GM21786 (cell line): ENCODE results near the gene HIRA.

ENCODE experiments used
- ATAC-seq: cut with Tn5 transposase; IDR thresholded peaks from one replicate; pipeline ENCODE4 v1.9.1; 2021; ENCODE audit not compliant: unreplicated experiment

HIRA gene

DNA sequence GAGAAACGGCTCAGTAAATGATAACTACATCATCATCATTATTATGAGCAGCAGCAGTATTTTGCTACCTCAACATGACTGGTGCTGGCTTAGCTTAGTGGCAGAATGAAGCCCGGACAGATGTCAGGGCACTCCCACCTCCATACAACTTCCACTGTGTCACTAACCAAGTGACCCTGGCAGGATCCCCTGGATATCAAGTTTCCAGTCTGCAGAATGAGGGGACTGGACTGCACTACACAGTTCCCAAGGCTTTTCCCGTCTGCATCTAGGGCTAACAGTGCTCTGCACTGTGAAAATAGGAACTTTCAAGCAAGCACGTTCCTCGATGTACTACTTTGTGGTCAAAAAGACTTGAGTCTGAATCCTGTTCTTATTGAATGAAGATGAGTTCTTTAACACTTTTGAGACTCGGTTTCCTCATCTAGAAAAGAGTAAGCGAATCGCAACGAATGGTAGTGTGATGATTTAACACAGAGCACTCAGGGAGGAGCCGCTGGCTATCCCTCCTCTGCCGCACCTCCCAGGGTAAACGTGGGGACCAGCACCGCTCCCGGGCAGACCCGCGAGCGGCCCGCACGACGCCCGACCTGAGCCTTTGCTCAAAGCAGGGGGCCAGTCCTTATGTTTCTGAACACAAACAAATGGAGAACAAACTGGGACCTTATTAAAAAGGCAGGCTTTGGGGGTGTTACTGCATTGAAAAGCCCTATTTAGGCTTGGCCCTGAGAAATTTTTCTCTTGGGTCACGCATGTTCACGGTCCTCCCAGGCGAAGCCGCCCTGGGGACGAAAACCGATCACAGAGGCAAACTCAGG lies 140.9 kb downstream of the HIRA start:
- no peak for ATAC-seq

DNA sequence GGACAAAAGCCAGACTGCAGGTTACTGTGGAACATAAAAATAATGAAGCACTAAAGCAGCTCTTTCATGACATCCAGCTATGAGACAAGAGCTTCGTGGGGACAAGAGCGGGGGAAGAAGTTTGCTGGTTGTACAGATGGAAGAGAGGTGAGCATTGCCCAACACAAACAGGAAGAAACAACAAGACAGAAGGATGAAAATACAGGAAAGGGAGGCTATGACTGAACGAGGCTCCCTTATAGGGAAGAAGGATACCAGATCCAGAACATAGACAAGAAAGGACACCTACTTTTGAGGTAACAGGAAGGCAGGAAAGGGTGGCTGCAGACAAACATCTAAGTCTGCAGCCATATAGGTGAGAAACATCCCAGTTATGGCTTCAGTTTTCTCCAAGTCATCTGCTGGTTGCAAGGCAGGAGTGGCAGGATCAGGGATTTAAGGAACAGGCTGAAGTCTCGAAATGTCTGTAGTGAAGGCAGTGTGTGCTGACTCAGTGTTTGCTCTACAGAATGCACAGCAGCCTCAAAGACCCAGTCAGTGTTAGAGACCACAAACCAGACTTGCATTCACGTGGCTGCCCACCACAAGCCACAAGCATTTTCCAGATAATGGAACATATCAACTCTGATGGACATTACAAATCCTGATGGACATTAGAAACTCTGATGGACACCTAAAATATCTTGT lies 141.9 kb downstream of the HIRA start:
- ATAC-seq: no peak

DNA sequence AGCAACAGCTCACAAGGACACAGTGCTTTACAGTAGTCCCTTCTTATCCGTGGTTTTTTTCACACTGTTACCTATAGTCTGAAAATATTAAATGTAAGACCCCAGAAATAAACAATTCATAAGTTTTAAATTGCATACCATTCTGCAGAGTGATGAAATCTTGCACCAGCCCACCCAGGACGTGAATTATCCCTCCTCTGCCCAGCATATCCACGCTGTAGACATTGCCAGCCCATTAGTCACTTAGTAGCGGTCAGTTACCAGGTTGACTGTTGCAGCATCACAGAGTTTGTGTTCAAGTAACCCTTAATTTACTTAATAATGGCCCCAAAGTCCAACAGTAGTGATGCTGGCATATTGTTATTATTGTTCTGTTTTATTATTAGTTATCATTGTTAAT lies 143.6 kb downstream of the HIRA start:
- ATAC-seq: no peak

DNA sequence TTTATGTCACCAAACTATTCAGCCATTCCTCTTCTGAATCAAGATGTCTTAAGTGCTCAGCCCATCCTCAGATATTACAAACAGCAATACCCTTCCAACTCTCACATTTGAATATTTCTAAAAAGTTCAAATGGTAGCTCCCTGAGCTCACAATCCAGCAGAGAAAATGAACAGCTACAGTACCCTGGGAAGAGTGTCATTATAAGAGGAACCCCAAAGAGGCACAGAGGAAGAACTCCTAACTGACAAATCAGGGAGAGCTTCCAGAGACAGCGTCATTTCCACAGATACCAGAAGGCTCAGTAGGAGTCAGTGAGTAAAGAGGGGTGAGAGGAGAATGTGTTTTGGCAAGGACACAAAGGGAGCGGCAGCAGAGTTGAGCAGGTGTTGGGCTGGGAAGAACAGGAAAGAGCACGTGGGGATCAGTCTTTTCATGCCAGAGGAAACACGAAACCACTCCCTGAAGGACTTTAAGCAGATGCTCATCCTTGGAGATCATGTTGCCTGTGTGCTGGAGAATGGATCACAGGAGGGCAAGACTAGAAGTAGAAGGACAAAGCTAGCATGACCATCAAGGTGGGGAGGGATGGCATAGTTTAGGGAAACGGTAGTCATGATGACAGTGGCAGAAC lies 144.3 kb downstream of the HIRA start:
- ATAC-seq: no peak

DNA sequence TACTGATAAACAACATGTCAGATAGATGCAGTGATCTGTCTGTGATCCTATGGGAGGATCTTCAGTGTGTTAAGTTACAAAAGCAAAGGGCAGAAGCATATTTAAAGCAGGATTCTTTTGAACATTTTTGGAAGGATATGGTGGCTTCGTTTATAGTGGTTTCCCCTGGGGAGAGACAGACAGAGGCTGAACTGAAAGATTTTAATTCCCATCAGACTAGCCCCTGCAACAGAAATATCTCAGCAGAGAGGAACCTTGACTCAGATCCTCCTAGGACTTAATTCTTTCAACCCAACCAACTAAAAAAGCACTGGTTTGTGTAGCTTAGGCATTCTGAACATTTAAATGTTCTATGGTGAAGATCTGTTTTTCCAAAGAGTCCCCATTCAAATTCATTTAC lies 145.7 kb downstream of the HIRA start:
- ATAC-seq: no peak
